SU-DHL-6 (cell line): ENCODE results near the gene RPL22L1.

Experiments used
- EZH2phosphoT487 ChIP-seq: fragments of 200-600 bp; sonication (generic), shearing (Covaris generic); conservative IDR thresholded peaks from 2 replicates; pipeline ENCODE4 v1.6.1; 2018; ENCODE audit warnings: mild to moderate bottlenecking, antibody characterized with exemption, low read length, moderate library complexity, mixed read lengths
- TF ChIP-seq, protein P1 (sequence below): fragments of 200-600 bp; sonication (generic); IDR thresholded peaks from one replicate; pipeline ENCODE4 v1.5.1; 2017; ENCODE audit warnings: antibody characterized with exemption, mild to moderate bottlenecking, low read length, moderate library complexity; ENCODE audit not compliant: insufficient read depth, poor library complexity, severe bottlenecking

DNA sequence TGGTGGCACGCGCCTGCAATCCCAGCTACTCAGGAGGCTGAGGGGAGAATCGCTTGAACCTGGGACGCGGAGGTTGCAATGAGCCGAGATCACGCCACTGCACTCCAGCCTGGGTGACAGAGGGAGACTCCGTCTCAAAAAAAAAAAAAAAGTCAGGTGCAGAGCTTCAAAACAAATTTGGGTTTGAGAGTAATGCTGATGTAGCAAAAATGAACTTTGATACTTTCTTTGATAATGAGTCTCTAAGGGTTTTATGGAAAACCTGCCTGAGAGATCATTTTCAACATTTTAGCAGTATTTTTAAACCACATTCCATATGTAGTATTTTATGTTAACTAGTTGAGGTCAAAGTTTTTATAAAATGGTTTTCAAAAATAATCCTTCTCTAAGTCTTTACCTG is 23.9 kb upstream of the RPL22L1 start:
- TF ChIP-seq, protein P1, sequence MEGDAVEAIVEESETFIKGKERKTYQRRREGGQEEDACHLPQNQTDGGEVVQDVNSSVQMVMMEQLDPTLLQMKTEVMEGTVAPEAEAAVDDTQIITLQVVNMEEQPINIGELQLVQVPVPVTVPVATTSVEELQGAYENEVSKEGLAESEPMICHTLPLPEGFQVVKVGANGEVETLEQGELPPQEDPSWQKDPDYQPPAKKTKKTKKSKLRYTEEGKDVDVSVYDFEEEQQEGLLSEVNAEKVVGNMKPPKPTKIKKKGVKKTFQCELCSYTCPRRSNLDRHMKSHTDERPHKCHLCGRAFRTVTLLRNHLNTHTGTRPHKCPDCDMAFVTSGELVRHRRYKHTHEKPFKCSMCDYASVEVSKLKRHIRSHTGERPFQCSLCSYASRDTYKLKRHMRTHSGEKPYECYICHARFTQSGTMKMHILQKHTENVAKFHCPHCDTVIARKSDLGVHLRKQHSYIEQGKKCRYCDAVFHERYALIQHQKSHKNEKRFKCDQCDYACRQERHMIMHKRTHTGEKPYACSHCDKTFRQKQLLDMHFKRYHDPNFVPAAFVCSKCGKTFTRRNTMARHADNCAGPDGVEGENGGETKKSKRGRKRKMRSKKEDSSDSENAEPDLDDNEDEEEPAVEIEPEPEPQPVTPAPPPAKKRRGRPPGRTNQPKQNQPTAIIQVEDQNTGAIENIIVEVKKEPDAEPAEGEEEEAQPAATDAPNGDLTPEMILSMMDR = no peak
- no peak for TF ChIP-seq EZH2phosphoT487
